HCT116 (cell line): ENCODE data around the gene UBR3.

ENCODE experiments used
- CEBPB ChIP-seq: IDR thresholded peaks from 2 replicates; pipeline ENCODE4 v1.6.1; 2012; ENCODE audit warnings: low read depth
- POLR2A ChIP-seq: IDR thresholded peaks from 2 replicates; pipeline ENCODE4 v1.7.0; 2011; ENCODE audit warnings: borderline replicate concordance; ENCODE audit not compliant: insufficient read depth, insufficient read length; ENCODE audit errors: extremely low read depth
- TF ChIP-seq, protein P1 (sequence below), 3 experiments: fragments of 200-600 bp in 1 of 3; sonication (generic) in 1 of 3; IDR thresholded peaks in 2 of 3; conservative IDR thresholded peaks in 1 of 3; 2 replicates each; pipeline ENCODE4 v1.5.1; 2012 to 2017; ENCODE audit warnings: low read depth in 2 of 3, low read length in 2 of 3, antibody characterized with exemption in 1 of 3, borderline replicate concordance in 1 of 3, control low read depth in 1 of 3, mild to moderate bottlenecking in 1 of 3, mixed read lengths in 1 of 3, mixed run types in 1 of 3, moderate library complexity in 1 of 3; ENCODE audit not compliant: insufficient read depth in 1 of 3

GRCh38 chr2:170052151-170052550, 224.9 kb downstream of the UBR3 start:
- TF ChIP-seq CEBPB (no peak), POLR2A (no peak)
- TF ChIP-seq, protein P1, sequence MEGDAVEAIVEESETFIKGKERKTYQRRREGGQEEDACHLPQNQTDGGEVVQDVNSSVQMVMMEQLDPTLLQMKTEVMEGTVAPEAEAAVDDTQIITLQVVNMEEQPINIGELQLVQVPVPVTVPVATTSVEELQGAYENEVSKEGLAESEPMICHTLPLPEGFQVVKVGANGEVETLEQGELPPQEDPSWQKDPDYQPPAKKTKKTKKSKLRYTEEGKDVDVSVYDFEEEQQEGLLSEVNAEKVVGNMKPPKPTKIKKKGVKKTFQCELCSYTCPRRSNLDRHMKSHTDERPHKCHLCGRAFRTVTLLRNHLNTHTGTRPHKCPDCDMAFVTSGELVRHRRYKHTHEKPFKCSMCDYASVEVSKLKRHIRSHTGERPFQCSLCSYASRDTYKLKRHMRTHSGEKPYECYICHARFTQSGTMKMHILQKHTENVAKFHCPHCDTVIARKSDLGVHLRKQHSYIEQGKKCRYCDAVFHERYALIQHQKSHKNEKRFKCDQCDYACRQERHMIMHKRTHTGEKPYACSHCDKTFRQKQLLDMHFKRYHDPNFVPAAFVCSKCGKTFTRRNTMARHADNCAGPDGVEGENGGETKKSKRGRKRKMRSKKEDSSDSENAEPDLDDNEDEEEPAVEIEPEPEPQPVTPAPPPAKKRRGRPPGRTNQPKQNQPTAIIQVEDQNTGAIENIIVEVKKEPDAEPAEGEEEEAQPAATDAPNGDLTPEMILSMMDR (IDR thresholded peaks at IDR 0.05 in 2 of 3, conservative IDR thresholded peaks at IDR 0.05 in 1 of 3; ENCODE audit: borderline replicate concordance in 1 of 3, insufficient read depth in 1 of 3, low read depth in 2 of 3, low read length in 2 of 3) = no peak
